ENCODE data around the gene FUNDC2. TPM values are rescaled to one million over a fixed set of nuclear protein-coding genes. Genes with fewer than 3 reads are reported as not detected.

The FUNDC2 gene
- total RNA-seq, 2 donors from 2014 or later: 43.7 to 51.8 TPM

- ATAC-seq (ENCODE audit: insufficient number of reproducible peaks, low FRiP score, low read depth): no peak
- no peak for TF ChIP-seq CTCF (IDR thresholded peaks at IDR 0.05)
These were observed 35.1 kb downstream of the FUNDC2 start for GRCh38 chrX:155061760-155062159.

GRCh38 chrX:155065035-155065734, 38.5 kb downstream of the FUNDC2 start:
- H3K27me3 ChIP-seq (replicated peaks; ENCODE audit: insufficient read depth): no peaks in the 10 kb centered on the region
- H3K9me3 ChIP-seq: no peaks in the 10 kb centered on the region
- H3K27ac ChIP-seq: no peak overlapping the region
- TF ChIP-seq CTCF (IDR thresholded peaks at IDR 0.05): no peak
- H3K4me3 ChIP-seq: no peak overlapping the region
- ATAC-seq (ENCODE audit: insufficient number of reproducible peaks, low FRiP score, low read depth): no peak
- H3K36me3 ChIP-seq: no peaks in the 10 kb centered on the region
- DNase-seq (ENCODE audit: low spot score): no peak
- H3K4me1 ChIP-seq (ENCODE audit: control insufficient read depth in 1 of 2, low read depth in 2 of 2): no peaks in the 10 kb centered on the region

More at GRCh38 chrX:155061760-155062159, 35.1 kb downstream of the FUNDC2 start:
- no peaks in the 10 kb centered on the region for H3K4me1 ChIP-seq (ENCODE audit: control insufficient read depth in 1 of 2, low read depth in 2 of 2)
- no peaks in the 10 kb centered on the region for H3K9me3 ChIP-seq
- no peaks in the 10 kb centered on the region for H3K27me3 ChIP-seq (replicated peaks; ENCODE audit: insufficient read depth)
- no peak overlapping the region for H3K4me3 ChIP-seq
- H3K36me3 ChIP-seq: no peaks in the 10 kb centered on the region
- H3K27ac ChIP-seq: no peak overlapping the region
- no peak for DNase-seq (ENCODE audit: low spot score)

GRCh38 chrX:155068165-155068564, 41.5 kb downstream of the FUNDC2 start:
- peaks cover 4 to 7% of the 10 kb centered on the region in 2 donors for H3K4me1 ChIP-seq (ENCODE audit: control insufficient read depth in 1 of 2, low read depth in 2 of 2)
- H3K27ac ChIP-seq: no peak overlapping the region
- ATAC-seq (ENCODE audit: insufficient number of reproducible peaks, low FRiP score, low read depth): no peak
- TF ChIP-seq CTCF (IDR thresholded peaks at IDR 0.05): no peak
- no peak overlapping the region for H3K4me3 ChIP-seq
- no peaks in the 10 kb centered on the region for H3K36me3 ChIP-seq
- DNase-seq (ENCODE audit: low spot score): no peak
- H3K9me3 ChIP-seq: no peaks in the 10 kb centered on the region
- H3K27me3 ChIP-seq (replicated peaks; ENCODE audit: insufficient read depth): no peaks in the 10 kb centered on the region

- Histone ChIP-seq H3K9me3 (no peaks in the 10 kb centered on the region), H3K4me3 (peak overlapping the region; percentile 86), H3K27ac (no peak overlapping the region), H3K27me3 (replicated peaks; ENCODE audit: insufficient read depth) (no peaks in the 10 kb centered on the region), H3K4me1 (ENCODE audit: control insufficient read depth in 1 of 2, low read depth in 2 of 2) (peaks cover 4 to 7% of the 10 kb centered on the region in 2 donors), H3K36me3 (no peaks in the 10 kb centered on the region)
- no peak for TF ChIP-seq CTCF (IDR thresholded peaks at IDR 0.05)
- ATAC-seq (ENCODE audit: insufficient number of reproducible peaks, low FRiP score, low read depth) (no peak), DNase-seq (ENCODE audit: low spot score) (no peak)
These were observed 42.8 kb downstream of the FUNDC2 start for GRCh38 chrX:155069414-155069813.

GRCh38 chrX:155070038-155070437, 43.4 kb downstream of the FUNDC2 start:
- H3K4me3 ChIP-seq: peak overlapping the region; percentile 86
- no peak for DNase-seq (ENCODE audit: low spot score)
- no peaks in the 10 kb centered on the region for H3K9me3 ChIP-seq
- H3K27ac ChIP-seq: peak overlapping the region in 1 of 2 donors; percentile 86
- peaks cover 4 to 7% of the 10 kb centered on the region in 2 donors for H3K4me1 ChIP-seq (ENCODE audit: control insufficient read depth in 1 of 2, low read depth in 2 of 2)
- H3K27me3 ChIP-seq (replicated peaks; ENCODE audit: insufficient read depth): no peaks in the 10 kb centered on the region
- H3K36me3 ChIP-seq: no peaks in the 10 kb centered on the region
- no peak for ATAC-seq (ENCODE audit: insufficient number of reproducible peaks, low FRiP score, low read depth)
- TF ChIP-seq CTCF (IDR thresholded peaks at IDR 0.05): no peak

All from thoracic aorta (tissue), 2 donors.